Liver (tissue), 3 donors: ENCODE data around the gene COMMD10.

Experiments used
- FOXA1 ChIP-seq: IDR thresholded peaks from 2 replicates; pipeline ENCODE4 v1.6.1; 2016; ENCODE audit warnings: antibody characterized with exemption
- TF ChIP-seq, protein P1 (sequence below): fragments of 150-350 bp; IDR thresholded peaks from 2 replicates; pipeline ENCODE4 v1.5.1; 2017; ENCODE audit warnings: improper control_type of control experiment, low read depth, low read length; ENCODE audit not compliant: missing input control
- TF ChIP-seq, protein P2 (sequence below): IDR thresholded peaks from 2 replicates; pipeline ENCODE4 v1.6.1; 2016; ENCODE audit warnings: antibody characterized with exemption
- TF ChIP-seq, protein P3 (sequence below): IDR thresholded peaks from 2 replicates; pipeline ENCODE4 v1.6.1; 2016; ENCODE audit warnings: antibody characterized with exemption, mild to moderate bottlenecking
- TF ChIP-seq, protein P4 (sequence below): IDR thresholded peaks from 2 replicates; pipeline ENCODE4 v1.6.1; 2016; ENCODE audit warnings: antibody characterized with exemption
- donor health status: healthy.
- donor health status: healthy.

- TF ChIP-seq, protein P1, sequence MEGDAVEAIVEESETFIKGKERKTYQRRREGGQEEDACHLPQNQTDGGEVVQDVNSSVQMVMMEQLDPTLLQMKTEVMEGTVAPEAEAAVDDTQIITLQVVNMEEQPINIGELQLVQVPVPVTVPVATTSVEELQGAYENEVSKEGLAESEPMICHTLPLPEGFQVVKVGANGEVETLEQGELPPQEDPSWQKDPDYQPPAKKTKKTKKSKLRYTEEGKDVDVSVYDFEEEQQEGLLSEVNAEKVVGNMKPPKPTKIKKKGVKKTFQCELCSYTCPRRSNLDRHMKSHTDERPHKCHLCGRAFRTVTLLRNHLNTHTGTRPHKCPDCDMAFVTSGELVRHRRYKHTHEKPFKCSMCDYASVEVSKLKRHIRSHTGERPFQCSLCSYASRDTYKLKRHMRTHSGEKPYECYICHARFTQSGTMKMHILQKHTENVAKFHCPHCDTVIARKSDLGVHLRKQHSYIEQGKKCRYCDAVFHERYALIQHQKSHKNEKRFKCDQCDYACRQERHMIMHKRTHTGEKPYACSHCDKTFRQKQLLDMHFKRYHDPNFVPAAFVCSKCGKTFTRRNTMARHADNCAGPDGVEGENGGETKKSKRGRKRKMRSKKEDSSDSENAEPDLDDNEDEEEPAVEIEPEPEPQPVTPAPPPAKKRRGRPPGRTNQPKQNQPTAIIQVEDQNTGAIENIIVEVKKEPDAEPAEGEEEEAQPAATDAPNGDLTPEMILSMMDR: no peak
- no peak for TF ChIP-seq FOXA1
- TF ChIP-seq, protein P2, sequence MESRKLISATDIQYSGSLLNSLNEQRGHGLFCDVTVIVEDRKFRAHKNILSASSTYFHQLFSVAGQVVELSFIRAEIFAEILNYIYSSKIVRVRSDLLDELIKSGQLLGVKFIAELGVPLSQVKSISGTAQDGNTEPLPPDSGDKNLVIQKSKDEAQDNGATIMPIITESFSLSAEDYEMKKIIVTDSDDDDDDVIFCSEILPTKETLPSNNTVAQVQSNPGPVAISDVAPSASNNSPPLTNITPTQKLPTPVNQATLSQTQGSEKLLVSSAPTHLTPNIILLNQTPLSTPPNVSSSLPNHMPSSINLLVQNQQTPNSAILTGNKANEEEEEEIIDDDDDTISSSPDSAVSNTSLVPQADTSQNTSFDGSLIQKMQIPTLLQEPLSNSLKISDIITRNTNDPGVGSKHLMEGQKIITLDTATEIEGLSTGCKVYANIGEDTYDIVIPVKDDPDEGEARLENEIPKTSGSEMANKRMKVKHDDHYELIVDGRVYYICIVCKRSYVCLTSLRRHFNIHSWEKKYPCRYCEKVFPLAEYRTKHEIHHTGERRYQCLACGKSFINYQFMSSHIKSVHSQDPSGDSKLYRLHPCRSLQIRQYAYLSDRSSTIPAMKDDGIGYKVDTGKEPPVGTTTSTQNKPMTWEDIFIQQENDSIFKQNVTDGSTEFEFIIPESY: no peak
- TF ChIP-seq, protein P3, sequence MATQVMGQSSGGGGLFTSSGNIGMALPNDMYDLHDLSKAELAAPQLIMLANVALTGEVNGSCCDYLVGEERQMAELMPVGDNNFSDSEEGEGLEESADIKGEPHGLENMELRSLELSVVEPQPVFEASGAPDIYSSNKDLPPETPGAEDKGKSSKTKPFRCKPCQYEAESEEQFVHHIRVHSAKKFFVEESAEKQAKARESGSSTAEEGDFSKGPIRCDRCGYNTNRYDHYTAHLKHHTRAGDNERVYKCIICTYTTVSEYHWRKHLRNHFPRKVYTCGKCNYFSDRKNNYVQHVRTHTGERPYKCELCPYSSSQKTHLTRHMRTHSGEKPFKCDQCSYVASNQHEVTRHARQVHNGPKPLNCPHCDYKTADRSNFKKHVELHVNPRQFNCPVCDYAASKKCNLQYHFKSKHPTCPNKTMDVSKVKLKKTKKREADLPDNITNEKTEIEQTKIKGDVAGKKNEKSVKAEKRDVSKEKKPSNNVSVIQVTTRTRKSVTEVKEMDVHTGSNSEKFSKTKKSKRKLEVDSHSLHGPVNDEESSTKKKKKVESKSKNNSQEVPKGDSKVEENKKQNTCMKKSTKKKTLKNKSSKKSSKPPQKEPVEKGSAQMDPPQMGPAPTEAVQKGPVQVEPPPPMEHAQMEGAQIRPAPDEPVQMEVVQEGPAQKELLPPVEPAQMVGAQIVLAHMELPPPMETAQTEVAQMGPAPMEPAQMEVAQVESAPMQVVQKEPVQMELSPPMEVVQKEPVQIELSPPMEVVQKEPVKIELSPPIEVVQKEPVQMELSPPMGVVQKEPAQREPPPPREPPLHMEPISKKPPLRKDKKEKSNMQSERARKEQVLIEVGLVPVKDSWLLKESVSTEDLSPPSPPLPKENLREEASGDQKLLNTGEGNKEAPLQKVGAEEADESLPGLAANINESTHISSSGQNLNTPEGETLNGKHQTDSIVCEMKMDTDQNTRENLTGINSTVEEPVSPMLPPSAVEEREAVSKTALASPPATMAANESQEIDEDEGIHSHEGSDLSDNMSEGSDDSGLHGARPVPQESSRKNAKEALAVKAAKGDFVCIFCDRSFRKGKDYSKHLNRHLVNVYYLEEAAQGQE: no peak
- TF ChIP-seq, protein P4, sequence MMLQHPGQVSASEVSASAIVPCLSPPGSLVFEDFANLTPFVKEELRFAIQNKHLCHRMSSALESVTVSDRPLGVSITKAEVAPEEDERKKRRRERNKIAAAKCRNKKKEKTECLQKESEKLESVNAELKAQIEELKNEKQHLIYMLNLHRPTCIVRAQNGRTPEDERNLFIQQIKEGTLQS: no peak
These were observed 38.6 kb upstream of the COMMD10 start for GRCh38 chr5:116046261-116046660.
